ENCODE data around the gene SPEG. TPM values are rescaled to one million over a fixed set of nuclear protein-coding genes. Genes with fewer than 3 reads are reported as not detected.

Gene SPEG
- total and polyA plus RNA-seq, 3 donors from 2014 or later = 16.0 to 24.3 (median 23.0) TPM

GRCh38 chr2:219536967-219537366 lies 102.3 kb downstream of the SPEG start:
- Histone ChIP-seq H3K4me1 (peaks cover 16% of the 10 kb centered on the region), H3K9me3 (no peaks in the 10 kb centered on the region), H3K27me3 (no peaks in the 10 kb centered on the region), H3K36me3 (ENCODE audit: low read depth, missing control alignments) (no peaks in the 10 kb centered on the region), H3K27ac (no peak overlapping the region), H3K4me3 (no peak overlapping the region)
- DNase-seq = no peak
- intact Hi-C loops (cut with DNase I; ENCODE audit: low total_unique reads) = no loop called here
- TF ChIP-seq POLR2A (IDR thresholded peaks at IDR 0.05) (no peak), CTCF (IDR thresholded peaks at IDR 0.05) (no peak)
- WGBS, 2 donors = 40 to 58% methylated on average over 1 to 9 of the region's 9 CpGs

GRCh38 chr2:219537657-219538488 lies 103.2 kb downstream of the SPEG start:
- TF ChIP-seq CTCF (IDR thresholded peaks at IDR 0.05) (no peak), POLR2A (IDR thresholded peaks at IDR 0.05) (no peak)
- Histone ChIP-seq H3K36me3 (ENCODE audit: low read depth, missing control alignments) (no peaks in the 10 kb centered on the region), H3K27me3 (no peaks in the 10 kb centered on the region), H3K9me3 (no peaks in the 10 kb centered on the region), H3K4me3 (no peak overlapping the region), H3K4me1 (peaks cover 25% of the 10 kb centered on the region), H3K27ac (no peak overlapping the region)
- intact Hi-C loops (cut with DNase I; ENCODE audit: low total_unique reads) = no loop called here
- peak; percentile 54 for DNase-seq
- 49 to 53% methylated on average over 13 to 15 of the region's 15 CpGs for WGBS, 2 donors

GRCh38 chr2:219538504-219538951 lies 103.9 kb downstream of the SPEG start:
- Histone ChIP-seq H3K36me3 (ENCODE audit: low read depth, missing control alignments) (no peaks in the 10 kb centered on the region), H3K27ac (no peak overlapping the region), H3K4me1 (peaks cover 25% of the 10 kb centered on the region), H3K27me3 (no peaks in the 10 kb centered on the region), H3K9me3 (no peaks in the 10 kb centered on the region), H3K4me3 (no peak overlapping the region)
- no peak for DNase-seq
- WGBS, 2 donors = 57 to 76% methylated on average over 6 of the region's 6 CpGs
- intact Hi-C loops (cut with DNase I; ENCODE audit: low total_unique reads) = no loop called here
- no peak for TF ChIP-seq POLR2A (IDR thresholded peaks at IDR 0.05)
- no peak for TF ChIP-seq CTCF (IDR thresholded peaks at IDR 0.05)

GRCh38 chr2:219538956-219539788 lies 104.5 kb downstream of the SPEG start:
- WGBS, 2 donors = 88 to 98% methylated on average over 8 to 31 of the region's 32 CpGs
- TF ChIP-seq POLR2A (IDR thresholded peaks at IDR 0.05) (no peak), CTCF (IDR thresholded peaks at IDR 0.05) (no peak)
- Histone ChIP-seq H3K27ac (no peak overlapping the region), H3K27me3 (no peaks in the 10 kb centered on the region), H3K36me3 (ENCODE audit: low read depth, missing control alignments) (no peaks in the 10 kb centered on the region), H3K9me3 (no peaks in the 10 kb centered on the region), H3K4me1 (peaks cover 27% of the 10 kb centered on the region), H3K4me3 (no peak overlapping the region)
- no peak for DNase-seq
- intact Hi-C loops (cut with DNase I; ENCODE audit: low total_unique reads) = no loop called here
